Fibroblast of villous mesenchyme (primary cell): ENCODE data around the gene ANXA2R. TPM values are rescaled to one million over a fixed set of nuclear protein-coding genes. Genes with fewer than 3 reads are reported as not detected.

Experiments used
- DNase-seq: peaks from one replicate; pipeline ENCODE4 v3.0.0-alpha.2; 2010; ENCODE audit warnings: low read depth
- H3K4me3 ChIP-seq: 2 replicates; pipeline ENCODE4 v1.5.1; 2011; ENCODE audit warnings: low read depth, mild to moderate bottlenecking, low read length
- total RNA-seq: library from RNA; depleted of rRNA; stranded (reverse); fragments of >200 nt; gene quantifications from 2 replicates; pipeline ENCODE4 v1.2.3, GENCODE V29; 2012
- TF ChIP-seq, protein P1 (sequence below): IDR thresholded peaks from 2 replicates; pipeline ENCODE4 v1.5.1; 2012; ENCODE audit warnings: low read depth, mild to moderate bottlenecking, low read length; ENCODE audit not compliant: insufficient read depth

Gene ANXA2R
- total RNA-seq, 1 donor: 3.9 TPM

- no peak overlapping the region for H3K4me3 ChIP-seq
- TF ChIP-seq, protein P1, sequence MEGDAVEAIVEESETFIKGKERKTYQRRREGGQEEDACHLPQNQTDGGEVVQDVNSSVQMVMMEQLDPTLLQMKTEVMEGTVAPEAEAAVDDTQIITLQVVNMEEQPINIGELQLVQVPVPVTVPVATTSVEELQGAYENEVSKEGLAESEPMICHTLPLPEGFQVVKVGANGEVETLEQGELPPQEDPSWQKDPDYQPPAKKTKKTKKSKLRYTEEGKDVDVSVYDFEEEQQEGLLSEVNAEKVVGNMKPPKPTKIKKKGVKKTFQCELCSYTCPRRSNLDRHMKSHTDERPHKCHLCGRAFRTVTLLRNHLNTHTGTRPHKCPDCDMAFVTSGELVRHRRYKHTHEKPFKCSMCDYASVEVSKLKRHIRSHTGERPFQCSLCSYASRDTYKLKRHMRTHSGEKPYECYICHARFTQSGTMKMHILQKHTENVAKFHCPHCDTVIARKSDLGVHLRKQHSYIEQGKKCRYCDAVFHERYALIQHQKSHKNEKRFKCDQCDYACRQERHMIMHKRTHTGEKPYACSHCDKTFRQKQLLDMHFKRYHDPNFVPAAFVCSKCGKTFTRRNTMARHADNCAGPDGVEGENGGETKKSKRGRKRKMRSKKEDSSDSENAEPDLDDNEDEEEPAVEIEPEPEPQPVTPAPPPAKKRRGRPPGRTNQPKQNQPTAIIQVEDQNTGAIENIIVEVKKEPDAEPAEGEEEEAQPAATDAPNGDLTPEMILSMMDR: no peak
- DNase-seq: no peak
Observed at GRCh38 chr5:43010935-43011315, 29.2 kb downstream of the ANXA2R start.

DNA sequence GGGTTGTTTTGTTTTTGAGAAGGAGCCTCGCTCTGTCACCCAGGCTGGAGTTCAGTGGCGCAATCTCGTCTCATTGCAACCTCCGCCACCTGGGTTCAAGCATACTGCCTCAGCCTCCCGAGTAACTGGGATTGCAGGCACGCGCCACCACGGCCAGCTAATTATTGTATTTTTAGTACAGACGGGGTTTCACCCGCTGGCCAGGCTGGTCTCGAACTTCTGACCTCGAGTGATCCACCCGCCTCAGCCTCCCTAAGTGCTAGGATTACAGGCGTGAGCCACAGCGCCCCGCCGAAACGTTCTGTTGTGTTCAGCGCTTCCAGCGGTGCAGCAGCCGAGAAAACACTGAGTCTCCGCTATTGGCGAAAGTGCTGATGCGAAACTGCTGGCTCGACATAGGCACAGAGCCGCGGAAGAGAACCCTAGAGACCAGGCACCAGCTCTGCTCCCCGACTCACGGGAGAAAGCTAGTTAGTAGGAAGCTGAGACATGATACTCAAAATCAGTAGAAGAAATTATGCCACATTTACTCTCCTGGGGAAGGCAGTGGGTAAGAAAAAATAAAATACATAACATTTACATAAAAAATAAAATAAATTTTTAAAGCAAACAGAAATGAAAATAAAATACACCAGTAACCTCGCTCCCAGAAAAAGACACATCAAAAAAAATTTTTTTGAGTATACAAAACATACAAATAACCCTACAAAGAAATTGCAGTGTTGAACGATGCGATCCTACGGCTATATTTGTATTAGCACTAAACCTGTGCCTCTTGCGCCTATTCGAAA lies 31.6 kb downstream of the ANXA2R start:
- H3K4me3 ChIP-seq: peak overlapping the region; percentile 63
- DNase-seq: peak; percentile 95
- TF ChIP-seq, protein P1: no peak

GRCh38 chr5:43007911-43008362 lies 32.2 kb downstream of the ANXA2R start:
- peak overlapping the region; percentile 63 for H3K4me3 ChIP-seq
- peak; percentile 85 for DNase-seq
- TF ChIP-seq, protein P1: no peak

GRCh38 chr5:43007246-43007910 lies 32.7 kb downstream of the ANXA2R start:
- peak overlapping the region; percentile 63 for H3K4me3 ChIP-seq
- peak; percentile 98 for DNase-seq
- TF ChIP-seq, protein P1: no peak

- H3K4me3 ChIP-seq: peak overlapping the region; percentile 63
- TF ChIP-seq, protein P1: no peak
Observed at GRCh38 chr5:43006424-43007202, 33.5 kb downstream of the ANXA2R start.

DNA sequence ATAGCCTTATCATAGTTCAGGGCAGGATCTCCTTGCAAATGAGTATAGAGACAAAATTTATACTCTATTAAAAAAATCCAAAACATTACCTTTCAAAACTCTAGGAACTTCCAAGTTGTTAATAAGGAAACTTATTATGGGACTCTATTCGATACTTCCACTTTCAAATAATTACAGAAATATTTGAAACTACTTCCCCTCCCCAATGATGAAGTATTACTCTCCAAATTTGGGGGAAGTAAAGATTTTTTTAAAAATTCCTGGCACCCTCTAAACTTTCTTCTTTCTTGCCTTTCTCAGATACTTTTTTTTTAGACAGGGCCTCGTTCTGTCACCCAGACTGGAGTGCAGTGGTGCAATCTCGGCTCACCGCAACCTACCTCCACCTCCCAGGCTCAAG lies 35.1 kb downstream of the ANXA2R start:
- no peak overlapping the region for H3K4me3 ChIP-seq
- DNase-seq: no peak
- TF ChIP-seq, protein P1: no peak

More at GRCh38 chr5:43006424-43007202, 33.5 kb downstream of the ANXA2R start:
- no peak for DNase-seq
